K562 (cell line): ENCODE data around the gene GATAD2B. TPM values are rescaled to one million over a fixed set of nuclear protein-coding genes. Genes with fewer than 3 reads are reported as not detected.

Experiments used
- BCOR ChIP-seq: fragments of 450-650 bp; IDR thresholded peaks from 2 replicates; pipeline ENCODE4 v1.6.1; 2016
- CEBPG ChIP-seq, 3 experiments: fragments of 200-800 bp in 1 of 3; sonication (Bioruptor generic) in 1 of 3; sonication (generic) in 1 of 3; formaldehyde crosslinking in 1 of 3; IDR thresholded peaks in 2 of 3; conservative IDR thresholded peaks in 1 of 3; 2 replicates each; pipeline versions ENCODE4 v1.6.1 to v1.8.0; 2016 to 2022; ENCODE audit warnings: missing compliant biosample characterization in 2 of 3, missing genetic modification characterization in 2 of 3, mild to moderate bottlenecking in 1 of 3, missing genetic modification reagents in 1 of 3
- CTBP1 ChIP-seq: fragments of 450-650 bp; IDR thresholded peaks from 2 replicates; pipeline ENCODE4 v1.6.1; 2016; ENCODE audit warnings: borderline replicate concordance
- CXXC5 ChIP-seq: fragments of 250-450 bp; sonication (Bioruptor Pico); IDR thresholded peaks from 2 replicates; pipeline ENCODE4 v1.8.0; 2022; ENCODE audit warnings: inconsistent platforms, mild to moderate bottlenecking, moderate library complexity
- ELK1 ChIP-seq: sonication (generic); formaldehyde crosslinking; IDR thresholded peaks from 2 replicates; pipeline ENCODE4 v1.8.1; 2022; ENCODE audit warnings: missing genetic modification reagents
- NCOA2 ChIP-seq, 2 experiments: fragments of 450-650 bp; IDR thresholded peaks; 2 replicates each; pipeline ENCODE4 v1.6.1; 2018; ENCODE audit warnings: mild to moderate bottlenecking in 2 of 2, moderate library complexity in 1 of 2; ENCODE audit not compliant: partially characterized antibody in 2 of 2
- NFIX ChIP-seq: fragments of 250-450 bp; sonication (Bioruptor Pico); IDR thresholded peaks from 2 replicates; pipeline ENCODE4 v1.4.0; 2020; ENCODE audit warnings: low read depth, mild to moderate bottlenecking, moderate library complexity
- RBBP5 ChIP-seq: fragments of 200-600 bp; sonication (generic); IDR thresholded peaks from 2 replicates; pipeline ENCODE4 v1.6.1; 2012; ENCODE audit warnings: borderline replicate concordance, mild to moderate bottlenecking, low read length, control low read depth, inconsistent platforms; ENCODE audit not compliant: insufficient read depth, poor library complexity, severe bottlenecking
- RUNX1 ChIP-seq: sonication (generic); IDR thresholded peaks from 2 replicates; pipeline ENCODE4 v1.6.1; 2016; ENCODE audit warnings: antibody characterized with exemption, low read depth
- SIN3A ChIP-seq, 2 experiments: fragments of 150-350 bp in 1 of 2; IDR thresholded peaks; 2 replicates each; pipeline ENCODE4 v1.6.1; 2011 to 2016; ENCODE audit warnings: borderline replicate concordance in 2 of 2, low read depth in 2 of 2, low read length in 2 of 2, mild to moderate bottlenecking in 2 of 2, moderate library complexity in 2 of 2; ENCODE audit not compliant: control insufficient read depth in 1 of 2
- TCF15 ChIP-seq: fragments of 250-450 bp; sonication (Bioruptor Pico); IDR thresholded peaks from 2 replicates; pipeline ENCODE4 v1.8.0; 2022; ENCODE audit warnings: moderate library complexity, mild to moderate bottlenecking, inconsistent platforms
- THAP7 ChIP-seq: fragments of 250-450 bp; sonication (Bioruptor Pico); IDR thresholded peaks from 2 replicates; pipeline ENCODE4 v1.5.0; 2021
- ZNF24 ChIP-seq: fragments of 450-650 bp; IDR thresholded peaks from 2 replicates; pipeline ENCODE4 v1.6.1; 2016
- ZNF274 ChIP-seq: IDR thresholded peaks from 2 replicates; pipeline ENCODE4 v1.6.1; 2011; ENCODE audit warnings: low read depth, mild to moderate bottlenecking, low read length, moderate library complexity, borderline replicate concordance
- ZNF609 ChIP-seq: sonication (generic); formaldehyde crosslinking; IDR thresholded peaks from 2 replicates; pipeline ENCODE4 v1.8.1; 2023; ENCODE audit warnings: missing genetic modification reagents, mild to moderate bottlenecking, borderline replicate concordance
- ZNF76 ChIP-seq: fragments of 250-450 bp; sonication (Bioruptor Pico); IDR thresholded peaks from 2 replicates; pipeline ENCODE4 v1.4.0; 2020; ENCODE audit warnings: mild to moderate bottlenecking, moderate library complexity, borderline replicate concordance
- ZNF764 ChIP-seq: fragments of 250-450 bp; sonication (Bioruptor Pico); IDR thresholded peaks from 2 replicates; pipeline ENCODE4 v1.4.0; 2020; ENCODE audit warnings: low read depth, mild to moderate bottlenecking, moderate library complexity
- polyA plus RNA-seq, 8 experiments: library from polyadenylated mRNA; depleted of rRNA in 4 of 8; stranded (reverse) in 5 of 8; unstranded in 3 of 8; fragments of >200 nt; fragmentation: Nextera tagmentation in 2 of 8; fragmentation: Illumina TruSeq in 1 of 8; extraction: Ambion mirVana in 2 of 8; extraction: Trizol in 1 of 8; gene quantifications; 2 replicates each; pipeline versions ENCODE4 v1.2.1 to v1.2.3, GENCODE V29; 2011 to 2014; ENCODE audit warnings: inconsistent platforms in 1 of 8, missing spikeins in 1 of 8
- total RNA-seq, 7 experiments: library from RNA; depleted of rRNA in 6 of 7; stranded (reverse); fragments of >200 nt in 6 of 7; fragmentation: Illumina TruSeq in 2 of 7; extraction: Trizol in 2 of 7; gene quantifications; 2 replicates each; pipeline versions ENCODE4 v1.2.1 to v1.2.3, GENCODE V29; 2011 to 2021; ENCODE audit warnings: low replicate concordance in 1 of 7
- TF ChIP-seq, protein P1 (sequence below): sonication (generic); IDR thresholded peaks from 2 replicates; pipeline ENCODE4 v1.6.1; 2016

GATAD2B gene
- total and polyA plus RNA-seq, 9 of the 15 experiments (the other 6 are each of a cell fraction or from before 2014, with no cell fraction given): 1.5 to 40.2 (median 4.9) TPM

- TF ChIP-seq NCOA2 (IDR thresholded peaks at IDR 0.05; ENCODE audit: partially characterized antibody in 2 of 2) (no peak), CXXC5 (CRISPR knock-in tag) (no peak), CEBPG (CRISPR knock-in tag; IDR thresholded peaks at IDR 0.05) (no peak), CEBPG (tag; conservative IDR thresholded peaks at IDR 0.05 in 1 of 2, IDR thresholded peaks at IDR 0.05 in 1 of 2) (no peak), CTBP1 (no peak), RUNX1 (no peak), ZNF764 (CRISPR knock-in tag) (no peak), ZNF274 (no peak), RBBP5 (peak; percentile 47), ZNF609 (CRISPR knock-in tag) (no peak), SIN3A (IDR thresholded peaks at IDR 0.05; ENCODE audit: borderline replicate concordance in 2 of 2, control insufficient read depth in 1 of 2, low read depth in 2 of 2, low read length in 2 of 2) (no peak; a peak in 1 of 4 replicates), THAP7 (CRISPR knock-in tag) (no peak), NFIX (CRISPR knock-in tag) (no peak), ZNF76 (CRISPR knock-in tag) (no peak), ZNF24 (no peak), TCF15 (no peak), ELK1 (CRISPR knock-in tag) (no peak), BCOR (no peak)
- TF ChIP-seq, protein P1, sequence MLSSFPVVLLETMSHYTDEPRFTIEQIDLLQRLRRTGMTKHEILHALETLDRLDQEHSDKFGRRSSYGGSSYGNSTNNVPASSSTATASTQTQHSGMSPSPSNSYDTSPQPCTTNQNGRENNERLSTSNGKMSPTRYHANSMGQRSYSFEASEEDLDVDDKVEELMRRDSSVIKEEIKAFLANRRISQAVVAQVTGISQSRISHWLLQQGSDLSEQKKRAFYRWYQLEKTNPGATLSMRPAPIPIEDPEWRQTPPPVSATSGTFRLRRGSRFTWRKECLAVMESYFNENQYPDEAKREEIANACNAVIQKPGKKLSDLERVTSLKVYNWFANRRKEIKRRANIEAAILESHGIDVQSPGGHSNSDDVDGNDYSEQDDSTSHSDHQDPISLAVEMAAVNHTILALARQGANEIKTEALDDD: no peak
Observed at GRCh38 chr1:153922076-153922971, 448 bp downstream of the GATAD2B start (continued).
